Common myeloid progenitor, CD34-positive (primary cell): ENCODE measurements around the gene TSBP1.
"Not testable (repeated sequence)": the region's sequence is repeated elsewhere in the genome, so short reads cannot be mapped to it uniquely, and the experiment has no call there.

ENCODE experiments used
- CTCF ChIA-PET: fragments of 350-600 bp; sonication (Branson Sonifier 250); formaldehyde crosslinking; loops from one replicate; lab custom pipeline; 2021; ENCODE audit warnings: antibody characterized with exemption; lab: Charles Lee
- POLR2A ChIA-PET: fragments of 350-600 bp; sonication (Branson Sonifier 250); formaldehyde crosslinking; loops from one replicate; lab custom pipeline; 2021; ENCODE audit warnings: antibody characterized with exemption; lab: Charles Lee
- DNase-seq, 3 donors: peaks; one replicate each; pipeline versions ENCODE4 v3.0.0 to v3.0.0-alpha.2; 2013
- H3K27ac ChIP-seq, 2 experiments: 1 replicate in 1 of 2; 2 replicates in 1 of 2; pipeline ENCODE4 v1.7.0; 2013; ENCODE audit warnings: inconsistent platforms in 2 of 2, low read length in 2 of 2, mild to moderate bottlenecking in 2 of 2, low read depth in 1 of 2, moderate library complexity in 1 of 2; ENCODE audit not compliant: severe bottlenecking in 2 of 2, insufficient read depth in 1 of 2, poor library complexity in 1 of 2
- H3K27me3 ChIP-seq, 5 experiments: replicated peaks in 2 of 5; 1 replicate in 3 of 5; 2 replicates in 2 of 5; pipeline versions ENCODE4 v1.6.1 to v1.7.0; 2013; ENCODE audit warnings: low read length in 4 of 5, mild to moderate bottlenecking in 2 of 5, moderate library complexity in 2 of 5, inconsistent platforms in 1 of 5; ENCODE audit not compliant: insufficient read depth in 5 of 5, control insufficient read depth in 4 of 5
- H3K36me3 ChIP-seq, 4 experiments: 1 replicate in 2 of 4; 2 replicates in 2 of 4; pipeline versions ENCODE4 v1.6.1 to v1.7.0; 2013; ENCODE audit warnings: low read length in 3 of 4, control low read depth in 1 of 4, mild to moderate bottlenecking in 1 of 4; ENCODE audit not compliant: control insufficient read depth in 4 of 4, insufficient read depth in 4 of 4
- H3K4me1 ChIP-seq, 4 experiments: 1 replicate in 3 of 4; 2 replicates in 1 of 4; pipeline versions ENCODE4 v1.6.1 to v1.7.1; 2013; ENCODE audit warnings: low read length in 3 of 4, mild to moderate bottlenecking in 3 of 4, control low read depth in 1 of 4, inconsistent platforms in 1 of 4, moderate library complexity in 1 of 4; ENCODE audit not compliant: control insufficient read depth in 4 of 4, insufficient read depth in 4 of 4; ENCODE audit errors: control extremely low read depth in 1 of 4
- H3K4me3 ChIP-seq, 7 experiments: 1 replicate in 4 of 7; 2 replicates in 3 of 7; pipeline versions ENCODE4 v1.5.1 to v1.7.0; 2013; ENCODE audit warnings: mild to moderate bottlenecking in 7 of 7, low read length in 6 of 7, moderate library complexity in 6 of 7, inconsistent platforms in 2 of 7, low read depth in 2 of 7, control low read depth in 1 of 7; ENCODE audit not compliant: insufficient read depth in 4 of 7, control insufficient read depth in 1 of 7; ENCODE audit errors: extremely low read depth in 1 of 7
- H3K9me3 ChIP-seq, 5 experiments: 1 replicate in 4 of 5; 2 replicates in 1 of 5; pipeline versions ENCODE4 v1.6.1 to v1.7.1; 2013; ENCODE audit warnings: low read length in 4 of 5, mild to moderate bottlenecking in 2 of 5, inconsistent platforms in 1 of 5, low read depth in 1 of 5, moderate library complexity in 1 of 5; ENCODE audit not compliant: control insufficient read depth in 4 of 5, insufficient read depth in 2 of 5; ENCODE audit errors: control extremely low read depth in 1 of 5
- WGBS: methylation state at CpG from one replicate; pipeline ENCODE4 v1.1.5; 2013; ENCODE audit not compliant: insufficient coverage; 5-methylcytosine and 5-hydroxymethylcytosine counted together

The TSBP1 gene

DNA sequence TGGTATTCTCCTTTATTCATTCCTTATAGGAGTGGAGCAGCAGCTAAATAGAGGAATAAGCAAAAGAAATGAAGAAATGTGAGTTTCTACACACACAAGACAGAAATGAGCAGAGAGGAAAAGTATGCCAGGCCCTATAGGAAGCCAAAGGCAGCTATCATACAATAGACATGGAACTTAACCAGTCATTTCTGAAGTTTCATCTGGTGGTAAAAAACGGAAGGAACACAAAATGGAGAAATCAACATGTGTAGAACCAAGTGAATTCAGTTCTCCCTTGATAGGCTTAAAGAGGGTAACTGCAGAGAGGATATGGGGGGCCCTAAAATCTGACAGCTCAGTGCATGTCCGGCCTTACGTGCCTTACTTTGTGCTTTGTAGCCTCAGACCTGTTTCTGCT is 44.6 kb downstream of the TSBP1 start:
- Histone ChIP-seq H3K27ac (no peak overlapping the region), H3K9me3 (no peaks in the 10 kb centered on the region), H3K4me3 (peak overlapping the region in 1 of 7 experiments; percentile 7), H3K4me1 (peaks cover 7 to 13% (median 9%) of the 10 kb centered on the region in 4 experiments), H3K36me3 (no peaks in the 10 kb centered on the region), H3K27me3 (no peaks in the 10 kb centered on the region)
- ChIA-PET CTCF (no interaction called here), POLR2A (no interaction called here)
- DNase-seq, result peak in 2 of 3 donors; percentile 48 to 70
- WGBS, result 21% methylated on average over 3 of the region's 3 CpGs

DNA sequence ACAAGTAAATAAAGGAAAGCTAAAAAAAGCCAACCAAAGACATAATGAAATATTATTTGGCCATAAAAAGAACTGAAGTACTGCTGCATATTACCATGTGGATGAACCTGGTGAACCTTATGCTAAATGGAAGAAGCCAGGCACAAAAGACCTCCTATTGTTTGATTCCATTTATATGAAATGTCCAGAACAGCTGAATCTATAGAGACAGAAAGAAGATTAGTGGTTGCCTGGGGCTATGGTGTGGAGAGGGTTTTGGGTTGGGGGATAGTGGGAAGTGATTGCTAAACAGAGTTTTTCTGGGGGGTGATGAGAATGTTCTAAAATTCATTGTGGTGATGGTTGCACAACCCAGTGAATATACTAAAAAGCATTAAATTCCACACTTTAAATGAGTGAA is 53.2 kb downstream of the TSBP1 start:
- H3K36me3 ChIP-seq, result no peaks in the 10 kb centered on the region
- CTCF ChIA-PET, result interaction anchor here (1.8 kb wide), 1 partner anchor 63 kb away, joined by 5 read pairs; no protein-coding TSS in a partner anchor
- POLR2A ChIA-PET, result no interaction called here
- no peak overlapping the region for H3K4me3 ChIP-seq
- H3K9me3 ChIP-seq, result no peaks in the 10 kb centered on the region
- peaks cover 0 to 2% (median 0%) of the 10 kb centered on the region in 5 experiments for H3K27me3 ChIP-seq
- peaks cover 5 to 18% (median 7%) of the 10 kb centered on the region in 4 experiments for H3K4me1 ChIP-seq
- H3K27ac ChIP-seq, result no peak overlapping the region
- DNase-seq, result no peak

DNA sequence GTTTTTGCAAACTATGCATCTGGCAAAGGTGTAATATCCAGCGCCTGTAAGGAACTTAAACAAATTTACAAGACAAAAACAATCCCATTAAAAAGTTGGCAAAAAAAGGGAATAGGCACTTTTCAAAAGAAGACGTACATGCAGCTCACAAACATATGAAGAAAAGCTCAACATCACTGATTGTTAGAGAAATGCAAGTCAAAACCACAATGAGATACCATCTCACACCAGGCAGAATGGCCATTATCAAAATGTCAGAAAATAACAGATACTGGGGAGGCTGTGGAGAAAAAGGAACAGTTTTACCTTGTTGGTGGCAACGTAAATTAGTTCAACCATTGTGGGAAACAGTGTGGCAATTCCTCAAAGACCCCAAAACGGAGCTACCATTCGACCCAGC is 54.2 kb downstream of the TSBP1 start:
- Histone ChIP-seq H3K36me3 (no peaks in the 10 kb centered on the region), H3K4me3 (peak overlapping the region in 3 of 7 experiments; percentile 7 to 52 (median 15)), H3K4me1 (peaks cover 5 to 18% (median 7%) of the 10 kb centered on the region in 4 experiments), H3K27ac (no peak overlapping the region), H3K9me3 (no peaks in the 10 kb centered on the region), H3K27me3 (peaks cover 0 to 2% (median 0%) of the 10 kb centered on the region in 5 experiments)
- 50% methylated on average over 2 of the region's 5 CpGs for WGBS
- peak in 2 of 3 donors; percentile 35 to 64 for DNase-seq
- ChIA-PET POLR2A (no interaction called here), CTCF (interaction anchor here (1.1 to 1.8 kb wide), 2 partner anchors 62 to 76 kb away, joined by 3 to 5 read pairs; no protein-coding TSS in a partner anchor)

DNA sequence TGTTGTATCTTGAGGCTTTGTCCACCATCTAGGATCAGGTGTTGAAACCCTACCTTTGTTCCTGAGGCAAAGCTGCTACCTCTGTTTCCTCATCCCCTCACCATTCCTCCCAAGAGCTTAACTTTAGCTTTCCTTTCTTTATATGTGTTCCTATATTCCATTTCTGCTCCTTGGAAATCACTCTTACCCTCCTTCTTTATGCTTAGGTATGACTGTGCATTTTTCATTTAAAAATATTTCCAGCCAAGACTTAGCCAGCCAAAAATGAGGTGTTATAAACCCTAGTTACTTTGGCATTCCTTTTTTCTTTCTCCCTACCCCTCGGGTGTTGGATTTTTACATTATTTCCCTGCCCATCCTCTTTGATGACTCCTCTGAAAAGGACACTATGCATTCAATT is 57.7 kb downstream of the TSBP1 start:
- Histone ChIP-seq H3K9me3 (no peaks in the 10 kb centered on the region), H3K27me3 (peaks cover 0 to 4% (median 0%) of the 10 kb centered on the region in 5 experiments), H3K36me3 (no peaks in the 10 kb centered on the region), H3K27ac (no peak overlapping the region), H3K4me3 (no peak overlapping the region), H3K4me1 (peaks cover 5 to 18% (median 7%) of the 10 kb centered on the region in 4 experiments)
- CTCF ChIA-PET, result no interaction called here
- DNase-seq, result no peak
- POLR2A ChIA-PET, result no interaction called here
- WGBS, result 100% methylated on average over 1 of the region's 1 CpG

DNA sequence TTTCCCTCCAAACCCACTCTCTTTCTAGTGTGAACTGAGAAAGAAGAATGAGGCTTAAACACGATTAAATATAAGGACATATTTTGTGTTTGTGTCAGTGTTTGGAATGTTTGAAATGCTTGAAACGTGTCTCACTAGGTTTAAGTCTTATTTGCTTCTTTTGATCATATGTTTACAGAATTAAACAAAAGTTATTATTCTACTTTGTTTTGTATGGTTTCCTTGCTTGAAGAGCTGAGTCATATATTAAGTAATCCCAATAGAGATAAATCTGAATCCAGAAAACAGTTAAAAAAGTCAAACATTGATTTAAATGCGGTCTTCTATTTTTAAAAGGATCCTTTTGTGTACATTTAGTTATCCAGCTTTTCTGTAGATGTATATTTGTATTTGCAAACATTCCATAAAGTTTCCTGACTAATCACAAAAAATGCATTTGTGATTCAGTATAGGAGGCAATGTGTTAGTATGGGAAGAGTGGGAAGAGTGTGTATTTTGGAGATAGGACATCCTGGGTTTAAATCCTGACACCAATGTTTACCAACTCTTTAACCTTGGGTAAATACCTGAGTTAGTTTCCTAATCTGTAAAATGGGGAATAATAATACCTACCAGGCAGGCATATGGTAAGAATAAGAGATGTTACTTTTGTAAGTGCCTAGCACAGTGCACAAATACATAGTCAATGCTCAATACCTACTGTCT is 72.9 kb downstream of the TSBP1 start:
- Histone ChIP-seq H3K9me3 (no peaks in the 10 kb centered on the region), H3K4me3 (no peak overlapping the region), H3K27me3 (no peaks in the 10 kb centered on the region), H3K36me3 (no peaks in the 10 kb centered on the region), H3K27ac (no peak overlapping the region), H3K4me1 (no peaks in the 10 kb centered on the region)
- no CpG with 5 or more reads among the region's 3 CpGs for WGBS
- ChIA-PET CTCF (no interaction called here), POLR2A (no interaction called here)
- no peak for DNase-seq

DNA sequence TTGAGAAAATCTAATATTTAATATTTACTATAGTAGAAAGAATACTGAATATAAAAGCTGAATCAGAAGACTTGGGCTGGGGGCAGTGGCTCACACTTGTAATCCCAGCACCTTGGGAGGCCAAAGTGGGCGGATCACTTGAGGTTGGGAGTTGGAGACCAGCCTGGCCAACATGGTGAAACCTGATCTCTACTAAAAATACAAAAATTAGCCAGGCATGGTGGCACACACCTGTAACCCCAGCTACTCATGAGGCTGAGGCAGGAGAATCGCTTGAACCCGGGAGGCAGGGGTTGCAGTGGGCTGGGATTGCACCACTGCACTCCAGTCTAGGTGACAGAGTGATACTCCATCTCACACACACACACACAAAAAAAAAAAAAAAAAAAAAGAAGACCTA is 76.7 kb downstream of the TSBP1 start:
- H3K4me3 ChIP-seq, DNase-seq, H3K36me3 ChIP-seq, H3K9me3 ChIP-seq, POLR2A ChIA-PET, H3K27ac ChIP-seq, H3K27me3 ChIP-seq: not testable (repeated sequence)
- CTCF ChIA-PET, result interaction anchor here (1.3 kb wide), 1 partner anchor 39 kb away, joined by 3 read pairs; no protein-coding TSS in a partner anchor
- WGBS, result no CpG with 5 or more reads among the region's 3 CpGs
- H3K4me1 ChIP-seq, result peaks cover 0 to 11% (median 0%) of the 10 kb centered on the region in 4 experiments

DNA sequence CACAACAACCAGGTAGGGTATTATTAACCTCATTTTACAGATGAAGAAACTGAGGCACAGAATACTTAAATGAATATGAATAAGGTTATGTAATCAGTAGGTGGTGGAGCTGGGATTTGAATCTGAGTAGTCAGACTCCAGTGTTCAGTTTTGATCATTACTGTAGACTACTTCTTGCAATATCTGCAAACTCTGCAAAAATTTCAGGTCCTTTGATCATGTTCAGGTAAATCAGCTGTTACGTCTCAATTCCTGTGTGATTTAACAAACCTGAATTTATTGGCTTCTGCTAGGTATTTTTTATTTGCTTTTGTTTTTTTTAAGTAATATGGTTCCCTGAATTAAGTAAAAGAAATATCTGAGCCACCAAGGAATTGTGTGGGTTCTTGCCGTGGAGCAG is 77.1 kb downstream of the TSBP1 start:
- Histone ChIP-seq H3K27me3 (no peaks in the 10 kb centered on the region), H3K36me3 (no peaks in the 10 kb centered on the region), H3K9me3 (no peaks in the 10 kb centered on the region), H3K27ac (no peak overlapping the region), H3K4me1 (peaks cover 0 to 11% (median 0%) of the 10 kb centered on the region in 4 experiments), H3K4me3 (no peak overlapping the region)
- ChIA-PET POLR2A (no interaction called here), CTCF (interaction anchor here (1.3 kb wide), 1 partner anchor 39 kb away, joined by 3 read pairs; no protein-coding TSS in a partner anchor)
- WGBS, result no CpG with 5 or more reads among the region's 2 CpGs
- no peak for DNase-seq
